ENCODE data around the gene CBFB. TPM values are rescaled to one million over a fixed set of nuclear protein-coding genes. Genes with fewer than 3 reads are reported as not detected.

CBFB gene
- total and polyA plus RNA-seq, 2 of the 13 experiments (the other 11 are each of a cell fraction or from before 2014, with no cell fraction given), result 22.1 to 70.8 TPM

DNA sequence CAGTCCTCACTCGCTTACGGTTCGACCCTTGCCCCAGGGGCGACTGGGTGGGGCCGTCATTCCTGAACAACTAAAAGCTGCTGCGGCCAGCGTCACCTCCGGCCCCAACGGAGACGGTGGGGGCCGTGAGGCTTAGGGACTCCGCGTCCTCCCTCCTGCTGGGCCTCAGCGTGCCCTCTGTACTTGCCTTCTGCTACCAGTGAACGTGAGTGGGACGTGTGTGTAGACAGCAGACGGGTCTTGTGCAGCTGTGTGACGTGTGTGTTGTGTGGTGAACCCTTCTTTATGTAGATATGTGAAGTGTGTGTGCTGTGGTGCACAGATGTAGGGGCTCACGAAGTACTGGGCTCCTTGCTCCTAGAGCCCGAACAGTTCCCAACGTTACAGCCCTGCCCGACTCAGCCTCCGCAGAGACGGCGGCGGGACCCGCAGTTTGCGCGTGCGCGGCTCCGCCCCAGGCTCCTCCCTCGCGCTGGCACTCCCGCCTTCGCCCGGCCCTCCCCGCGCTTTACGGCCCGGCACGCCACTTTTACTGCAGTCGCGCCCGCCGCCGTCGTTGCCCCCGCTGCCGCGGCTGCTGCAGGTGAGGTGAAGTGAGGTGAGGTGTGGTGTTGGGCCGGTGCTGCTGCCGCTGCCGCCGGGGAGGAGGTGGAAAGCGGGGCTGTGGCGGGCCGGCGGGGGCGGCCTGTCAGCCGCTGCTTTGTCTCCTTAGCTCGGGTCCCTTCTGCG is 80.6 kb downstream of the CBFB start, which contains the start of gene PHAF1 (continued):
- TF ChIP-seq ZNF768 (CRISPR knock-in tag; IDR thresholded peaks at IDR 0.05), result peak; percentile 68
- no peak; the same call in 1 of the 2 replicates for TF ChIP-seq ZNF329 (CRISPR knock-in tag; IDR thresholded peaks at IDR 0.05; ENCODE audit: low read depth)
- TF ChIP-seq, protein P1, sequence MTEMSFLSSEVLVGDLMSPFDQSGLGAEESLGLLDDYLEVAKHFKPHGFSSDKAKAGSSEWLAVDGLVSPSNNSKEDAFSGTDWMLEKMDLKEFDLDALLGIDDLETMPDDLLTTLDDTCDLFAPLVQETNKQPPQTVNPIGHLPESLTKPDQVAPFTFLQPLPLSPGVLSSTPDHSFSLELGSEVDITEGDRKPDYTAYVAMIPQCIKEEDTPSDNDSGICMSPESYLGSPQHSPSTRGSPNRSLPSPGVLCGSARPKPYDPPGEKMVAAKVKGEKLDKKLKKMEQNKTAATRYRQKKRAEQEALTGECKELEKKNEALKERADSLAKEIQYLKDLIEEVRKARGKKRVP (CRISPR knock-in tag; IDR thresholded peaks at IDR 0.05), result peak in 1 of 2 experiments; percentile 46; a peak in 1 of 4 replicates
- no peak; the same call in 1 of the 2 replicates for TF ChIP-seq XBP1 (CRISPR knock-in tag; IDR thresholded peaks at IDR 0.05)
- TF ChIP-seq MLLT10 (CRISPR knock-in tag; IDR thresholded peaks at IDR 0.05), result no peak
- TF ChIP-seq ZEB1 (IDR thresholded peaks at IDR 0.05; ENCODE audit: insufficient replicate concordance, low read depth), result peak; percentile 83
- TF ChIP-seq NFIB (CRISPR knock-in tag; IDR thresholded peaks at IDR 0.05; ENCODE audit: borderline replicate concordance), result no peak
- TF ChIP-seq TMF1 (CRISPR knock-in tag; IDR thresholded peaks at IDR 0.05; ENCODE audit: low read depth), result no peak; the same call in 1 of the 2 replicates
- TF ChIP-seq, protein P2, sequence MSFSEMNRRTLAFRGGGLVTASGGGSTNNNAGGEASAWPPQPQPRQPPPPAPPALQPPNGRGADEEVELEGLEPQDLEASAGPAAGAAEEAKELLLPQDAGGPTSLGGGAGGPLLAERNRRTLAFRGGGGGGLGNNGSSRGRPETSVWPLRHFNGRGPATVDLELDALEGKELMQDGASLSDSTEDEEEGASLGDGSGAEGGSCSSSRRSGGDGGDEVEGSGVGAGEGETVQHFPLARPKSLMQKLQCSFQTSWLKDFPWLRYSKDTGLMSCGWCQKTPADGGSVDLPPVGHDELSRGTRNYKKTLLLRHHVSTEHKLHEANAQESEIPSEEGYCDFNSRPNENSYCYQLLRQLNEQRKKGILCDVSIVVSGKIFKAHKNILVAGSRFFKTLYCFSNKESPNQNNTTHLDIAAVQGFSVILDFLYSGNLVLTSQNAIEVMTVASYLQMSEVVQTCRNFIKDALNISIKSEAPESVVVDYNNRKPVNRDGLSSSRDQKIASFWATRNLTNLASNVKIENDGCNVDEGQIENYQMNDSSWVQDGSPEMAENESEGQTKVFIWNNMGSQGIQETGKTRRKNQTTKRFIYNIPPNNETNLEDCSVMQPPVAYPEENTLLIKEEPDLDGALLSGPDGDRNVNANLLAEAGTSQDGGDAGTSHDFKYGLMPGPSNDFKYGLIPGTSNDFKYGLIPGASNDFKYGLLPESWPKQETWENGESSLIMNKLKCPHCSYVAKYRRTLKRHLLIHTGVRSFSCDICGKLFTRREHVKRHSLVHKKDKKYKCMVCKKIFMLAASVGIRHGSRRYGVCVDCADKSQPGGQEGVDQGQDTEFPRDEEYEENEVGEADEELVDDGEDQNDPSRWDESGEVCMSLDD (CRISPR knock-in tag; IDR thresholded peaks at IDR 0.05; ENCODE audit: borderline replicate concordance), result no peak
- TF ChIP-seq, protein P3, sequence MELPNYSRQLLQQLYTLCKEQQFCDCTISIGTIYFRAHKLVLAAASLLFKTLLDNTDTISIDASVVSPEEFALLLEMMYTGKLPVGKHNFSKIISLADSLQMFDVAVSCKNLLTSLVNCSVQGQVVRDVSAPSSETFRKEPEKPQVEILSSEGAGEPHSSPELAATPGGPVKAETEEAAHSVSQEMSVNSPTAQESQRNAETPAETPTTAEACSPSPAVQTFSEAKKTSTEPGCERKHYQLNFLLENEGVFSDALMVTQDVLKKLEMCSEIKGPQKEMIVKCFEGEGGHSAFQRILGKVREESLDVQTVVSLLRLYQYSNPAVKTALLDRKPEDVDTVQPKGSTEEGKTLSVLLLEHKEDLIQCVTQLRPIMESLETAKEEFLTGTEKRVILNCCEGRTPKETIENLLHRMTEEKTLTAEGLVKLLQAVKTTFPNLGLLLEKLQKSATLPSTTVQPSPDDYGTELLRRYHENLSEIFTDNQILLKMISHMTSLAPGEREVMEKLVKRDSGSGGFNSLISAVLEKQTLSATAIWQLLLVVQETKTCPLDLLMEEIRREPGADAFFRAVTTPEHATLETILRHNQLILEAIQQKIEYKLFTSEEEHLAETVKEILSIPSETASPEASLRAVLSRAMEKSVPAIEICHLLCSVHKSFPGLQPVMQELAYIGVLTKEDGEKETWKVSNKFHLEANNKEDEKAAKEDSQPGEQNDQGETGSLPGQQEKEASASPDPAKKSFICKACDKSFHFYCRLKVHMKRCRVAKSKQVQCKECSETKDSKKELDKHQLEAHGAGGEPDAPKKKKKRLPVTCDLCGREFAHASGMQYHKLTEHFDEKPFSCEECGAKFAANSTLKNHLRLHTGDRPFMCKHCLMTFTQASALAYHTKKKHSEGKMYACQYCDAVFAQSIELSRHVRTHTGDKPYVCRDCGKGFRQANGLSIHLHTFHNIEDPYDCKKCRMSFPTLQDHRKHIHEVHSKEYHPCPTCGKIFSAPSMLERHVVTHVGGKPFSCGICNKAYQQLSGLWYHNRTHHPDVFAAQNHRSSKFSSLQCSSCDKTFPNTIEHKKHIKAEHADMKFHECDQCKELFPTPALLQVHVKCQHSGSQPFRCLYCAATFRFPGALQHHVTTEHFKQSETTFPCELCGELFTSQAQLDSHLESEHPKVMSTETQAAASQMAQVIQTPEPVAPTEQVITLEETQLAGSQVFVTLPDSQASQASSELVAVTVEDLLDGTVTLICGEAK (IDR thresholded peaks at IDR 0.05), result no peak
- TF ChIP-seq, protein P3 (CRISPR knock-in tag; IDR thresholded peaks at IDR 0.05), result peak; percentile 54; the same call in 1 of the 2 replicates
- TF ChIP-seq ZNF850 (CRISPR knock-in tag; conservative IDR thresholded peaks at IDR 0.05), result no peak
- peak; percentile 66 for TF ChIP-seq SKI (IDR thresholded peaks at IDR 0.05; ENCODE audit: partially characterized antibody)
- TF ChIP-seq ZNF550 (CRISPR knock-in tag; IDR thresholded peaks at IDR 0.05; ENCODE audit: borderline replicate concordance), result peak; percentile 32; the same call in 1 of the 2 replicates
- peak; percentile 78; the same call in 1 of the 2 replicates for TF ChIP-seq SIN3A (IDR thresholded peaks at IDR 0.05; ENCODE audit: borderline replicate concordance, low read depth, low read length)
- 0 out of 2 replicates have a peak, but pooled peaks have one; percentile 33 for TF ChIP-seq ZNF354B (CRISPR knock-in tag; IDR thresholded peaks at IDR 0.05)
- no peak for TF ChIP-seq ZKSCAN1 (IDR thresholded peaks at IDR 0.05; ENCODE audit: low read length)
